GM19455 (cell line): ENCODE measurements around the gene TIMM44.

Source experiments
- ATAC-seq: cut with Tn5 transposase; IDR thresholded peaks from one replicate; pipeline ENCODE4 v1.9.1; 2021; ENCODE audit not compliant: unreplicated experiment

Gene TIMM44

GRCh38 chr19:7943444-7944176 is at the start of gene TIMM44:
Gene TIMM44 (minus strand): TSS chr19:7943666. CDS start chr19:7943651, 15 bp downstream.
- peak; percentile 92 for ATAC-seq

GRCh38 chr19:7992575-7992974 is 49.1 kb upstream of the TIMM44 start:
- ATAC-seq: no peak

GRCh38 chr19:7989071-7989575 is 45.7 kb upstream of the TIMM44 start:
- ATAC-seq: no peak

- ATAC-seq: no peak
Observed at GRCh38 chr19:7988307-7988706, 44.8 kb upstream of the TIMM44 start.

- no peak for ATAC-seq
Observed at GRCh38 chr19:7987114-7987768, 43.8 kb upstream of the TIMM44 start.

- ATAC-seq: no peak
Observed at GRCh38 chr19:7986321-7987113, 43.1 kb upstream of the TIMM44 start.

- ATAC-seq: no peak
Observed at GRCh38 chr19:7985481-7985911, 42.0 kb upstream of the TIMM44 start.

- no peak for ATAC-seq
Observed at GRCh38 chr19:7983995-7984837, 40.8 kb upstream of the TIMM44 start.

GRCh38 chr19:7983286-7983950 is 40.0 kb upstream of the TIMM44 start:
- no peak for ATAC-seq

GRCh38 chr19:7982651-7983099 is 39.2 kb upstream of the TIMM44 start:
- ATAC-seq: no peak

GRCh38 chr19:7982103-7982502 is 38.6 kb upstream of the TIMM44 start:
- ATAC-seq: no peak

GRCh38 chr19:7981661-7982060 is 38.2 kb upstream of the TIMM44 start:
- ATAC-seq: no peak

- ATAC-seq: no peak
Observed at GRCh38 chr19:7981199-7981598, 37.7 kb upstream of the TIMM44 start.

- no peak for ATAC-seq
Observed at GRCh38 chr19:7980635-7981121, 37.2 kb upstream of the TIMM44 start.

GRCh38 chr19:7980168-7980567 is 36.7 kb upstream of the TIMM44 start:
- no peak for ATAC-seq

GRCh38 chr19:7979559-7979958 is 36.1 kb upstream of the TIMM44 start:
- no peak for ATAC-seq

- no peak for ATAC-seq
Observed at GRCh38 chr19:7979011-7979410, 35.5 kb upstream of the TIMM44 start.

GRCh38 chr19:7978179-7978825 is 34.8 kb upstream of the TIMM44 start:
- ATAC-seq: no peak

GRCh38 chr19:7977723-7978040 is 34.2 kb upstream of the TIMM44 start:
- no peak for ATAC-seq
